ENCODE data around the gene WDR37. TPM values are rescaled to one million over a fixed set of nuclear protein-coding genes. Genes with fewer than 3 reads are reported as not detected.

The WDR37 gene
- total RNA-seq, 2 experiments from 2014 or later = 17.2 to 17.9 TPM

GRCh38 chr10:1029838-1030237 is 26.3 kb upstream of the WDR37 start:
- H3K4me3 Mint-ChIP-seq = no peak overlapping the region
- H3K27me3 Mint-ChIP-seq = no peaks in the 10 kb centered on the region
- DNase-seq = no peak
- CTCF ChIA-PET = interaction anchor here (1.7 kb wide), 1 partner anchor 12 kb away, joined by 4 read pairs; no protein-coding TSS in a partner anchor
- POLR2A ChIA-PET = interaction anchor here (1.0 to 1.3 kb wide), 4 partner anchors 11 to 35 kb away, joined by 3 to 4 read pairs (median 3); no protein-coding TSS in a partner anchor
- intact Hi-C loops (cut with micrococcal nuclease) = no loop called here
- H3K4me1 Mint-ChIP-seq (ENCODE audit: low read depth) = no peaks in the 10 kb centered on the region
- H3K27ac Mint-ChIP-seq = no peak overlapping the region
- no peaks in the 10 kb centered on the region for H3K9me3 Mint-ChIP-seq
- TF ChIP-seq CTCF (IDR thresholded peaks at IDR 0.05) = no peak
- no peak for ATAC-seq
- peaks cover 12% of the 10 kb centered on the region for H3K36me3 Mint-ChIP-seq (ENCODE audit: low read depth)

DNA sequence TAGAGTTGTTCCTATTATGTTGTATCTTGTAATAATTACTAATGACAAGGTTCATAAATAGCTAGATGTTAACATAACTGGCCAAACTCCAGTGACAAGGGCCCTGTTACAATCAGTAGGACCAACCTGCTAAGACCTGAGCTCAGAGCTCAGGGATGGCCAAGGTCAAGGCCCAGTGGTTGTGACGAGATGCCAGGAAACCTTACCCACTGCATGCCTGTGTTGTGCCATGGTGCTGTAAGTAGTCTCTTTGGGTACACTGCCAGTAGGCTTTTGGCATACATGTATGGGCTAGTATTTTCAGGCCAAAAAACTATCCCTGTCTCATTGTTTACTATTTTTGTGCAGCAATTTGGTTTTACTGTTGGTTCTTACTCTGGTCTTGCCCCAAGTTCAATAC is 22.6 kb upstream of the WDR37 start:
- no peak for ATAC-seq
- intact Hi-C loops (cut with micrococcal nuclease) = no loop called here
- H3K36me3 Mint-ChIP-seq (ENCODE audit: low read depth) = peaks cover 11% of the 10 kb centered on the region
- peaks cover 7% of the 10 kb centered on the region for H3K4me1 Mint-ChIP-seq (ENCODE audit: low read depth)
- H3K27ac Mint-ChIP-seq = no peak overlapping the region
- no peaks in the 10 kb centered on the region for H3K9me3 Mint-ChIP-seq
- ChIA-PET CTCF (no interaction called here), POLR2A (interaction anchor here (1.7 kb wide), 1 partner anchor 9 kb away, joined by 4 read pairs; no protein-coding TSS in a partner anchor)
- TF ChIP-seq CTCF (IDR thresholded peaks at IDR 0.05) = no peak
- no peaks in the 10 kb centered on the region for H3K27me3 Mint-ChIP-seq
- no peak overlapping the region for H3K4me3 Mint-ChIP-seq
- DNase-seq = no peak

GRCh38 chr10:1034758-1035157 is 21.4 kb upstream of the WDR37 start:
- CTCF ChIA-PET = no interaction called here
- TF ChIP-seq CTCF (IDR thresholded peaks at IDR 0.05) = no peak
- H3K27ac Mint-ChIP-seq = no peak overlapping the region
- no peak for DNase-seq
- POLR2A ChIA-PET = interaction anchor here (1.1 to 1.2 kb wide), 2 partner anchors 19 to 39 kb away, joined by 3 read pairs; no protein-coding TSS in a partner anchor
- no peak for ATAC-seq
- intact Hi-C loops (cut with micrococcal nuclease) = no loop called here
- no peaks in the 10 kb centered on the region for H3K27me3 Mint-ChIP-seq
- no peaks in the 10 kb centered on the region for H3K9me3 Mint-ChIP-seq
- H3K4me1 Mint-ChIP-seq (ENCODE audit: low read depth) = peaks cover 7% of the 10 kb centered on the region
- no peak overlapping the region for H3K4me3 Mint-ChIP-seq
- peaks cover 11% of the 10 kb centered on the region for H3K36me3 Mint-ChIP-seq (ENCODE audit: low read depth)

GRCh38 chr10:1035201-1035600 is 21.0 kb upstream of the WDR37 start:
- no peak overlapping the region for H3K27ac Mint-ChIP-seq
- peaks cover 14% of the 10 kb centered on the region for H3K36me3 Mint-ChIP-seq (ENCODE audit: low read depth)
- H3K9me3 Mint-ChIP-seq = no peaks in the 10 kb centered on the region
- peaks cover 7% of the 10 kb centered on the region for H3K4me1 Mint-ChIP-seq (ENCODE audit: low read depth)
- intact Hi-C loops (cut with micrococcal nuclease) = no loop called here
- ATAC-seq (no peak), DNase-seq (no peak)
- no peak overlapping the region for H3K4me3 Mint-ChIP-seq
- TF ChIP-seq CTCF (IDR thresholded peaks at IDR 0.05) = no peak
- no peaks in the 10 kb centered on the region for H3K27me3 Mint-ChIP-seq
- POLR2A ChIA-PET = interaction anchor here (0.8 to 1.5 kb wide), 7 partner anchors 14 to 42 kb away, joined by 3 to 4 read pairs (median 3); no protein-coding TSS in a partner anchor
- CTCF ChIA-PET = no interaction called here

DNA sequence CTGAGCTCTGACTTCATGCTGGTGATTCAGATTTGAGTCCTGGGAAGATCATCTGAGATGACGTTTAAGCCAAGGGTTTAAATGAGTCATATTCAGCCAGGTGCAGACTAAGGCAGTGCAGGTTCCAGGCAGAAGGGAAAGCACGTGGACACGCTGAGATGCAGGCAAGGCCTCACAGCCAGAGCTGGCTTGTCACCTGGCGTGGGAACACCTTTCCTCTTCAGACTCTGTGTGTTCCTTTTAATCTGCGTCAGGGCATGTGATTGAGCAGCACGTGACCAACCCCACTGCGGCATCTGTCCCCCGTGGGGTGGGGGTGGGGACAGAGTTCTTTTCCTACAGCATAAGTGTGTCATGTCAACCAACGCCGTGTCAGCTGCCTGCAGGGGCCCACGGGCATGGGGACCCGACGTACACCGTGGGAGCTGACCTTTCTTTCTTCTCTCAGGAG is 19.8 kb upstream of the WDR37 start:
- DNase-seq (peak; percentile 41), ATAC-seq (peak; percentile 87)
- Mint-ChIP-seq H3K9me3 (no peaks in the 10 kb centered on the region), H3K36me3 (ENCODE audit: low read depth) (peaks cover 23% of the 10 kb centered on the region), H3K4me1 (ENCODE audit: low read depth) (peaks cover 7% of the 10 kb centered on the region), H3K4me3 (no peak overlapping the region), H3K27me3 (no peaks in the 10 kb centered on the region), H3K27ac (peak overlapping the region; percentile 49)
- intact Hi-C loops (cut with micrococcal nuclease) = no loop called here
- TF ChIP-seq CTCF (IDR thresholded peaks at IDR 0.05) = no peak
- CTCF ChIA-PET = interaction anchor here (1.5 kb wide), 1 partner anchor 33 kb away, joined by 3 read pairs; no protein-coding TSS in a partner anchor
- POLR2A ChIA-PET = interaction anchor here (0.8 to 1.9 kb wide), 9 partner anchors 9 to 48 kb away, joined by 3 to 6 read pairs (median 4); partner anchors contain the start of genes GTPBP4 and IDI1
